A204.1 (cell line): ENCODE data around the gene ZKSCAN7.
"Not testable (repeated sequence)": the region's sequence is repeated elsewhere in the genome, so short reads cannot be mapped to it uniquely, and the experiment has no call there.

ENCODE experiments used
- FAIRE-seq: peaks from 2 replicates; lab custom pipeline; 2012; peaks lifted over from hg19 to GRCh38; lab: Jason Lieb, UNC

The ZKSCAN7 gene

GRCh38 chr3:44577354-44577952 lies 22.5 kb downstream of the ZKSCAN7 start:
- not testable (repeated sequence) for FAIRE-seq

- FAIRE-seq = not testable (repeated sequence)
Measured at GRCh38 chr3:44578316-44578715, 23.3 kb downstream of the ZKSCAN7 start.

GRCh38 chr3:44578924-44579515 lies 24.0 kb downstream of the ZKSCAN7 start:
- not testable (repeated sequence) for FAIRE-seq

DNA sequence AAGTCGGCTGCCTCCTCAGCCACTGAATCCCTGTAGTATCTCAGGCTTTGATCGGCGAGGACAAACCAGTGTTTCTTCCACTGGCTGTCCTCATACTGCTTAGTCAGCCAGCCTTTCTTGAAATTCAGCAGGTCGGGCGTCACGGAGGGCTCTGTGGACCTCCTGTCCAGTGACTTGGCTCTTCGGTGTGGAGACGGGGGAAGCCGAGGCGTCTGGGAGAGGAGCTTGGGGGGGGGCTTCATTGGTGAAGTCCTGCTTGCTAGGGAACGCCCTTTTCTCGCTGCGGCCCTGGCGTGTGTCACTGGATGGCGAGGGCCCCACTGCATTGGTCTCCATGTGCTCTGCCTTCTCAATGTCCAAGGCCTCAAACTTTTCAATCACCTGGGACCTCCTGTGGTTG lies 24.8 kb downstream of the ZKSCAN7 start:
- FAIRE-seq = not testable (repeated sequence)

DNA sequence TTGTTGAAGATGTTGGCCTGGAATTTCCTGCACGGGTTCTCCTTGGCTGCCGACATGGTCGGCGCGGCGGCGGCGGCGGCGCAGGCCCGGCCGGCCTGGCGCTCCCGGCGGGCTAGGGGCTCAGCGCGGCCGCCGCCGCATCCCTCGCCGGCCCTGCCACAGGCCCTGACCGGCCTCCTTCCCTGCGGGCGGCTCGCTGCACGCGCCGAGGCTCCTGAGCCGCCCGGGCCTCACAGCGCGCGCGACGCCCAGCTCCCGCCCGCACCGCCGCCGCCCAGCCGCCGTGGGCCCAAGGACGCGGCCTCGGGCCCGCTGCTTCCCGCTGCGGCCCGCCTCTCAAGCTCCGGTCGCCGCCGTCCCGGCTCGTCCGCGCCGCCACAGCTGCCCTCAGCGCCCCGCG lies 26.0 kb downstream of the ZKSCAN7 start:
- FAIRE-seq = not testable (repeated sequence)

- no peak for FAIRE-seq
Measured at GRCh38 chr3:44584646-44585501, 29.9 kb downstream of the ZKSCAN7 start, which contains the start of gene ZNF660. ZNF660 (plus strand) TSS chr3:44584964; CDS start chr3:44594194, 9,230 bp downstream.

GRCh38 chr3:44596621-44597020 lies 41.6 kb downstream of the ZKSCAN7 start:
- no peak for FAIRE-seq

GRCh38 chr3:44601749-44602148 lies 46.8 kb downstream of the ZKSCAN7 start:
- no peak for FAIRE-seq

GRCh38 chr3:44612678-44613077 lies 57.7 kb downstream of the ZKSCAN7 start:
- no peak for FAIRE-seq
